Hypothalamus (tissue), 51 donors: ENCODE results near the gene SLC26A11.
"Not testable (repeated sequence)": the region's sequence is repeated elsewhere in the genome, so short reads cannot be mapped to it uniquely, and the experiment has no call there.

Experiments used
- DNase-seq, 51 donors: peaks; one replicate each; lab custom pipeline; 2025; lab: John Stamatoyannopoulos, UW

Gene SLC26A11

DNA sequence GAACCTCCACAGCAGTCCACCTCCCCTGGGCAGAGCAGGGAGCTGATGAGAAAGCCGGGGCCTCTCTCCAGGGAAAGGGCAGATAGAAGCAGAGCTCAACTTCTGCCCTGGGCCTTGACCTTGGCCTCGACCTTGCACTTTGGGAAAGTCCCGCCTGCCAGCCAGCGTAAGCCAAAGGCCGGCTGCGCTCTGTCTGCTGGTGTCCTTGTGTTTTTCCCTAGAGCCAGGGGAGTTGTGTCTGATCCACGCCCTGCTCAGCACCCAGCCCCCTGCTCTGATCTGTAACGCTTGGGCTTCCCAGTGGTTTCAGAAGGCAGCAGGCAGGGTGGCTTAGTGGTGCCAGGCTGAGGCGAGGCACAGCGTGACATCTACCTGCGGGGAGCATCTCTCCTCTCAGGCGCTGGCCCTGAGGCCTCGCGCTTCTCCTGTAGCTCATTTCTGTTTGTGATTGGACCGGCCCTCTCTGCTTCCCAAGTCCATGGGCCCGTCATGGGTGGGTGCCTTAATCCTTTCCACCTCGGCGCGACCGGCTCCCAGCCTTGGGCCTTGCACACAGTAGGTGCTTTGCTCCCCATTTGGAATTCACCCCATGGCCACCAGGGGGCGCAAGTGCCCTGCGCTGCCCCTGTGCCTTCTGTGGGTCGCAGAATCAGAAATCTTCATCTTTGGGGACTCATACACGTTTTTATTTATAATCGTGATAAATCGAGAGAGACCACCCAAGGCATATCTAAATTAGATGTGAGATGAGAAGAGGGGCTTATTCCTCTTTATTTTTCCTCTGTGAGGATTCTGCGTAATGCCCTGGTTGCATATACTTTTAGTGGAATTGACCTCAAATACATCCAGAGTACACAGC lies 24.3 kb upstream of the SLC26A11 start:
- peak in 2 of 51 donors; percentile 9 to 28 for DNase-seq

DNA sequence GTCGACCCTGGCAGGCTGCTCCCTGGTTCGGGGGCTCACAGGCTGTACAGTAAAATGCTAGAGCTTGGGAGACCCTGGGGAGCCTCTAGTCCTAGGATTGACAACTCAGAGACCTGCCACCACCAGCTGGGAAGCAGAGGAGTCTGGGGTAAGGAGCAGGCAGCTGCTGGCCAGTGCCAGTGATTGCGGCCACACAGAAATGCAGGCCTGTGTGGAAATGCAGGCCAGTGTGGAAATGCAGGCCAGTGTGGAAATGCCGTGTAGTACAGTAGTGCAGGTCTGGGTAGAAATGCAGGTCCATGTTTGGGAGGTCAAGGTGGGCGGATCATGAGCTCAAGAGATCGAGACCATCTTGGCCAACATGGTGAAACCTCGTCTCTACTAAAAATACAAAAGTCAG lies 23.6 kb upstream of the SLC26A11 start:
- no peak for DNase-seq

DNA sequence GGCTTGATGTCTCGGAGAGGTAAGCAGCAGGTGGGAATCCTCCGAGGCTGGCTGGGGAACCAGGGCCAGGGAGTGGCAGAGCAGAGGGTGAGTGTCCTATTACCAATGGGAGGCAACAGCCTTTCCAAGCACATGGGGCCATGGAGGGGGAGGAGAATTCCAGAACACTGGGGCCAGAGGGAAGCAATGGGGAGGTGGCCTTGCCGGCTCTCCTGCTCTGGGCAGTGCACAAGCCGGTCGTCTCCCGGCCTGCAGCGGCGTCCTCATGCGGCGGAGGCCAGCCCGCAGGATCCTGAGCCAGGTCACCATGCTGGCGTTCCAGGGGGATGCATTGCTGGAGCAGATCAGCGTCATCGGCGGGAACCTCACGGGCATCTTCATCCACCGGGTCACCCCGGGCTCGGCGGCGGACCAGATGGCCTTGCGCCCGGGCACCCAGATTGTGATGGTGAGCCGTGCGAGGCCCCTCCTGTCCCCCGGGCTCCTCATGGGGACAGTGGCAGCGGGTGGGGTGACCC lies 22.0 kb upstream of the SLC26A11 start:
- DNase-seq = no peak

DNA sequence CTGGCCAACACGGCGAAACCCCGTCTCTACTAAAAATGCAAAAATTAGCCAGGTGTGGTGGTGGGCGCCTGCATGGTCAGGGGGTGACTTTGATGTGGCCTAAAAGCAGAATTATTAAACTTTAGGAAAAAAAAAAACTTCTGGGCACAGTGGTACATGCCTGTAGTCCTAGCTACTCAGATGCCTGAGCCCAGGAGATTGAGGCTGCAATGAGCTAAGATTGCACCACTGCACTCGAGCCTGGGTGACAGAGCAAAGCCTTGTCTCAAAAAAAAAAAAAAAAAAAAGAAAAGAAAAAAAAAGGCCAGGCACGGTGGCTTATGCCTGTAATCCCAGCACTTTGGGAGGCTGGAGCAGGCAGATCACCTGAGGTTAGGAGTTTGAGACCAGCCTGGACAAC lies 20.9 kb upstream of the SLC26A11 start:
- DNase-seq = not testable (repeated sequence)

DNA sequence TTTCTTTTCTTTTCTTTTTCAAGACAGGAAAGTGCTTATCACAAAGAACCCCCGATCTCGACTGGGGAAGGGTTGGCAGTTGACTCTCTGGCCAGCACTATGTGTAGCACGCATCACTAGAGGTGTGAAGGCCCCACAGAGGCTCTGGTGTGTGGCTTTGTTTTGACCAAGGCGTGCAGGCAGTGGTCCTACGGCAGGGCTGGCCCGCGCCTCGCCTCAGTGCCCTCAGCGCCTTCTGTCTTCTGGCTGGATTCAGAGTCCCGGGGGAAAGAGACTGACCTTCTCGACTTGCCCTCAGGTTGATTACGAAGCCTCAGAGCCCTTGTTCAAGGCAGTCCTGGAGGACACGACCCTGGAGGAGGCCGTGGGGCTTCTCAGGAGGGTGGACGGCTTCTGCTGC lies 18.8 kb upstream of the SLC26A11 start:
- DNase-seq = no peak

DNA sequence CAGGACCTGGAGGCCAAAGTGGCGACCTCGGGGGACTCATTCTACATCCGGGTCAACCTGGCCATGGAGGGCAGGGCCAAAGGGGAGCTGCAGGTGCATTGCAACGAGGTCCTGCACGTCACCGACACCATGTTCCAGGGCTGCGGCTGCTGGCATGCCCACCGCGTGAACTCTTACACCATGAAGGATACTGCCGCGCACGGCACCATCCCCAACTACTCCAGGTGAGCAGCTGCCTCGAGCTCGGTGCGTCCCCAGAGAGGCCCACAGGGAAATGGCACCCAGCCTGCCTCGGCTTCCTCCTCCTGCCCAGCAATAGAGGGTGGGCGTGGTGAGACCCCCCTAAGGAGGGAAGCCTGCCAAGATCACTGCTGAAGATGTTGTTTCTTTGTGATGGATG lies 18.0 kb upstream of the SLC26A11 start:
- DNase-seq = no peak

DNA sequence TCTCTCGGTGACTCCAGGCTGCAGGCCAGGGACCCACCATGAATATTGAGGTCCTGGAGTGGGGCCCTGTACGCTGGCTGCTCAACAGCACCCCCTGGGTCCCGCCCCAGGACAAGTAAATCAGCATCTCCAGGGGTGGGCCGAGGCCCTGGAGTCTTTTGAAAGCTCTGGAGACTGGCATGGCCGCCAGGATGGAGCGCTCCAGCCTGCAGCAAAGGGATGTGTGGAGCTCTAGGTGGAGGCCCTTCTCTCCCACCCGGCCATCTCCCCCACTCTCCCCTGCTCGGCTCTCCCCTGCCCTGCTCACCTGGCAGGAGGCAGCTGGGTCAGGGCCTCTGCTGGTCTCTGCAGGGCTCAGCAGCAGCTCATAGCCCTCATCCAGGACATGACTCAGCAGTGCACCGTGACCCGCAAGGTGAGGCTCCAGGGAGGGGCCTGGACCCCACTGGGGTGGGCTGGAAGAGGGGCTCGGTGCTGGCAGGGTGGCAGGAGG lies 16.7 kb upstream of the SLC26A11 start:
- DNase-seq = peak in 1 of 51 donors; percentile 14

DNA sequence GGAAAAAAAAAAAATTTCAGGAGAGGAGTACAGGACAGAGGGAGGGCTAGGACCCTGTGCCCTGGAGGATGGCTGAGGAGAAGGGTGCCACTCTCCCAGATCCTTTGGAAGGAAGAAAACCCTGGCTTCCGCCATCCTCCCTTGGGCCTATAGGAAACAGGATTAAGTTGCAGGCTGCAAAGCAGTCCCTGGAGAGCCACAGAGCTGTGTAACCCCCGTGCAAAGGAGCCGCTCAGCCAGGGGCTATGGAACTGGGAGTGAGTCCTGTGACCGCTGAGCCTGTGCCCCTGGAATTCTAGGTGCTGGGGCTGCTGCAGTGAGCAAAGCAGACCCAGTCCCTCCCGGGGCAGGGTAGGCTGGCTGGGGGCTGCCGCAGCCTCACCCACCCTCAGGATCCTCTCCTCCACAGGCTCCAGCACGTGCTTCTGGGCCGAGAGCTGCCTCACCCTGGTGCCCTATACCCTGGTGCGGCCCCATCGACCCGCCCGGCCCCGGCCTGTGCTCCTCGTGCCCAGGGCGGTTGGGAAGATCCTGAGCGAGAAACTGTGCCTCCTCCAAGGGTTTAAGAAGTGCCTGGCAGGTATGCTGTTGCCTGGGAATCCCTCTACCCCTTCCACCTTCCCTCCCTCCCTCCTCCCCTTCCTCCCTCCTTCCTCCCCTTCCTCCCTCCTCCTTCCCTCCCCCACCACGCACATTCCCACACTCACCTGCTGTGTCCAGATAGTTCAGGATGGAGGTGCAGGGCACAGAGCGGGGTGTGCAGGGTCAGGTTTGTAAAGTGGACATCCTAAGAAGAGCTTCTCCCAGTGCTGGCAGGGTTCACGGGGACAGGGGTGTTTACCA lies 15.4 kb upstream of the SLC26A11 start:
- no peak for DNase-seq

DNA sequence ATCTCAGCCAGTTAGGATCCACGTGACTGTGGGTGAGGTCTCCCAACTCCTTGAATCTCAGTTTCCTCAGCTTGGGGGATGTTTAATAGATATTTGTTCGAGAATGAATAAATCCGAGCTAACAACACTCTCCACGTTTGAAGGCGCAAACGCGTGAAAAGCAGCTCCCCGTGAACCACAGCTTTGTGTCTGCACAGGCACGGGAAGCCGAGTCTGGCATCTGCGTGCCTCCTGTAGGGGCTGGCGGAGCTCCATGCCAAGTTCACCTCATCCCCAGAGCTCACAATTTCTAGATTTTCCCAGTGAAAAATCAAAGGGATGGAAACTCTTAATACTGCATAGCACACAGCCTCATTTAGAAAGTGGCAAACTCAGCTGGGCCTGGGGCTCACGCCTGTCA lies 14.4 kb upstream of the SLC26A11 start:
- DNase-seq = no peak

DNA sequence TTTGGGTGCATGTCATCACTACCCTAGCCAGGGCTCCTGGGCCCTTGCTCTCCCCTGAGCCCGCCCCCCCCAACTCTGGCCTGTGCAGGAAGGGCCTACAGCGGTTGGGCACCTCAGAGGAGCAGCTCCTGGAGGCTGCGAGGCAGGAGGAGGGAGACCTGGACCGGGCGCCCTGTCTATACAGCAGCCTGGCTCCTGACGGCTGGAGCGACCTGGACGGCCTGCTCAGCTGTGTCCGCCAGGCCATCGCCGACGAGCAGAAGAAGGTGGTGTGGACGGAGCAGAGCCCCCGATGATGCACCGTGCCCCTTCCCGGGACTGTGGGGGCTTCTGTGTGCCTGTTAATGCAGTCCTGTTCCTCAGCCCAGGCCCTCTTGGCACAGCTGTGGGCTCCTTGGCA lies 12.2 kb upstream of the SLC26A11 start:
- DNase-seq = no peak

DNA sequence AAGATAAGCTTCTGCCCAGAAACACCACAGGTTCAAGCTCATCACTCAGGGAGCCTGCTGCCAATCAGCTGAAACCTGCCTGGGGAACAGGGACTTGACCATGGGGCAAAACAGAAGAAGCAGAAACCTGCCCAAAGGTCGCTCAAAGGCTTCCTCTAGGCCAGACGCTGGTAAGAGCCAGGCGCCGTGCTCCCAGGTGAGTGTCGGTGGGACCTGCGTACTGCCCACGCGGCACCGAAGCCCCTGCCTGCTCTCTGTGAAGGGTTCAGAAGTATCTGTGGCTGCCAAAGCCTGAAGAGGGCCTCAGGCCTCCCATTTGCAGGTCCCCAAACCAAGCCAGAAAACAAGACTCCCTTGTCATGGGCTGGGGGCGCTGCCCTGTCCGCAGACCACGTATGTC lies 10.5 kb upstream of the SLC26A11 start:
- DNase-seq = no peak

DNA sequence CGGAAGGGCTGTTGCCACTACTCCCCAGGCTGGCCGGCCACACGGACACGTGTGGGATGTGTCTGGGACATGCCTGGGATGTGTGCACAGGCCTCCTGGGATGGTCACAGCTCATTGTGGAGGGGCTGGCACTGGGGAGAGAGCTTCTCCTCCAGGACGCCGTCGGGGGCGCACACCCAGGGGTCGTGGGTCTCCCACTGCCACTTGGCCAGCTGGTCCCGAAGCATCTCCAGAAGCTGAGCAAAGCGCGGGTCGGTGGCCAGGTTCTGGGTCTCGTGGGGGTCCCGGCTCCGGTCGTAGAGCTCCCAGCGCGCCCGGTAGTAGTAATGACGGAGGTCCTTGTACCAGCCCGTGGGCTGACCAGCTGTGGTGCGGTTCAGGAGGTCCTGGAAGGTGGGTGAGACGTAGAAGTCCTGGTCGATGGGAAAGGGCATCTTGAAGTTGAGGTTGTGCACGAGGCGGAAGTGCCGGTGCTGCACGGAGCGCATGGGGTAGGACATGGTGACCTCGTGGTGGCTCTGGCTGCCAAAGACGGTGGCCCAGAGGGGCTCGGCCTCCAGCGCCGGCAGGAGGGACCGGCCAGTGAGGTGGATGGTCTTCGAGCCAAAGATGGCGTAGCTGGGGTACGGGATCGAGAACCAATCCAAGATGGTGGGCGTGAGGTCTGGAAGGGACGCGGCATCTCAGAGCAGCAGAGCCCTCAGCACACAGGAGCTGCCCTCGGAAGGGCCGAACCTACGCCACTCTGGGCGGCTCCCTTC lies 9.7 kb upstream of the SLC26A11 start:
- DNase-seq = no peak

DNA sequence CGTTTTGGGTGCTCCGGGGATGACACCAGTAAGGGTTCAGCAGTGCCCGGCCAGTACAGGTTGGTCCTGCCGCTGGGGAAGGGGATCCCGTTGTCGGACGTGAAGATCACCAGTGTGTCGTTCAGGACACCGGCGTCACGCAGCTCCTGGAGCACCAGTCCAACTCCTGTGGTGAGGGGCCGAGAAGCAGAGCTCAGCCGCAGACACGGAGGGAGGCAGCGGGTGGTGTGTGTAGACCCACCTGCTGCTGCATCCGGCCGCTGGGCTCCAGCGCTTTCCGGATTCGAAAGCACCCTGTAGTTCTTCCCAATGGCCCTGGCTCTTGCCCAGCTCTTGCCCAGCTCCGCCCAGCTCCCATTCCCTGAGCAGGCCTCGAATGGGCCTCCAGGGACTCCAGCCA lies 8.1 kb upstream of the SLC26A11 start:
- DNase-seq = no peak

DNA sequence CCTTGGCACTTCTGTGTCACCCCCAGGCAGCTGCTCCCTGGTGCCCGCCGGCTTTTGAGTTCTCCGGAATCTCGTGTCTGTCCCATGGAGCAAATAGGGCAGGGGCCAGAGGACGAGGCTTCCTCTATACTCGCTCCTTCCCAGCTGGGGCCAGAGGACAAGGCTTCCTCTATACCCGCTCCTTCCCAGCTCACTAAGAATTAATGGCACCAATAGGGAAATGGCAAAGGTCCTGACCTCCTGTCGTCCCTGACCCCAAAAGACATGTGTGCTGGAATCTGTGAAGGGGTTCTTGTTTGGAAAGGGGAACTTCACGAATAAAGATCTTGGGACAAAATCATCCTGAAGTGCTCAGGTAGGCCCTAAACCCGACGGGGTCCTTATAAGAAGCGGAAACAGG lies 7.7 kb upstream of the SLC26A11 start:
- no peak for DNase-seq

DNA sequence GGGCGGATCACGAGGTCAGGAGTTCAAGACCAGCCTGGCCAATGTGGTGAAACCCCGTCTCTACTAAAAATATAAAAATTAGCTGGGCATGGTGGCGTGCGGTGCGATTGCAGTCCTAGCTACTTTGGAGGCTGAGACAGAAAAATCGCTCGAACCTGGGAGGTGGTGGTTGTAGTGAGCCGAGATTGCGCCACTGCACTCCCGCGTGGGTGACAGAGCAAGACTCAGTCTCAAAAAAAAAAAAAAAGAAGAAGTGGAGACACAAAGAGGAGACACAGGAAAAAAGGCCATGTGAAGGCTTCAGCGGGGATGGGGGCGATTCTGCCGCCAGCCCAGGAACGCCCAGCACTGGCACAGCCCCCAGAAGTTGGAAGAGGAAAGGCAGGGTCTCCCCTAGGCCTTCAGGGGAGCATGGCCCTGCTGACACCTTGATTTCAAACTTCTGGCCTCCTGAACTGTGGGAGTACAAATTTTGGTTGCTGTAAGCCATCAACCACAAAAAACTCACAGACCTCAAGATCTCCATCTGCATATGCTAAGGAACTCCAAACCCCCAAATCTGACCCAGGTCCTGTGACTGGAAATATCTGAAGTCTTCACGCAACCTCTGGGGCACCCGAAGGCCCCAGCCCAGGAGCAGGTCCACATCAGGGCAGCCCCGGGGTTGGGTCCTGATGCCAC lies 7.1 kb upstream of the SLC26A11 start:
- no peak for DNase-seq

DNA sequence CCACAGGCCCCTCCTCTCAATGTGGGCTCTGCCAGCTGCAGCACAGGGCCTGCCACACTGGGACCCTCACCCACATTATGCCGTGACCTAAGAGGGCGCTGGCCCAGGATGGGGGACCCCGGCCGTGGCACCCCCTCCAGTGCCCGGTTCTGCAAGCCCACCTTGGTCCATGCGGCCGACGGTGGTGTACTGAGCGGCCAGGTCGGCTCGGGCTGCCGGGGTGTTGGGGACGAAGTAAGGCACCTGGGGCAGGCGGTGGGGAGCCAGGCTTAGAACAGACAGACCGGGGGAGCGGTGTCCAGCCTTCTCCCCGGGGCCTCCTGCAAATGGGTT lies 6.6 kb upstream of the SLC26A11 start:
- no peak for DNase-seq

DNA sequence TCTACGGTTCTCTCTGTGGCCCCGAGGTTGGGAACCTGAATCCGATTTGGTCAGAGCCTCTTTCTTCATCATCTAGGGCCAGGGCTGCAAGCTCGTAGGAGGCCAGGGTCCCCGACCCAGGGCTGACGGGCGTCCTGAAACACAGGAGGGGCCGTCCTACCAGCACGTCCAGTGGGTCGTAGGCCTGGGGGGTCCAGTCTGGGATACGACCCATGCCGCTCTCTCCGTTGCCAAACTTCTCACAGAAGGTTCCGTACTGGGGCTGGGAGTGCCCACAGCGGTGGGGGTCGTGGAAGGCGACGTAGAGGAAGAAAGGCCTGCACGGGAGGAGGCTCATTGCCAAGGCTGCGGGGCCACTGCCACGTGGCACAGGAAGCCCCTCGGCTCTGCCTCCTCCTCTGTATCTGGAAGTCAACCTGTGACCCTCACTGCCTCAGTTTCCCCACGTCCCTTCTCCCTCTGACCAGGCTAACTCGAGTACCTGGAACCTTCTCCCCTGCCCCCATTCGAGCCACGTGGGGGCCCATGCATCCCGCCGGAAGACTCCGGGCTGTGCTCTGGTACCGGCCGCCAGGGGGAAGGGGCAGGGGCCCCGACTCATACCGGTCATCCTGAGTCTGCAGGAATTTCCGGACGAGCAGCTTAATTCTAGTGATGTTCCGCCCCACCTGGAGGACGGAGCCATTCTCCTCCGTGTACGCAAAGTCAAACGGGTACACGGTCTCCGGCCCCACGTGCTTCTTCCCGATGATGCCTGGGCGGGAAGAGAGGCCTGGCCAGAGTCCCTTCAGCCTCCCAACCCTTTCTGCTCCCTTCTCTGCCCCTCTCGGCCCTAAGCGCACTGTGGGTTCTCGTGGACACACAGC lies 6.0 kb upstream of the SLC26A11 start:
- DNase-seq = no peak

DNA sequence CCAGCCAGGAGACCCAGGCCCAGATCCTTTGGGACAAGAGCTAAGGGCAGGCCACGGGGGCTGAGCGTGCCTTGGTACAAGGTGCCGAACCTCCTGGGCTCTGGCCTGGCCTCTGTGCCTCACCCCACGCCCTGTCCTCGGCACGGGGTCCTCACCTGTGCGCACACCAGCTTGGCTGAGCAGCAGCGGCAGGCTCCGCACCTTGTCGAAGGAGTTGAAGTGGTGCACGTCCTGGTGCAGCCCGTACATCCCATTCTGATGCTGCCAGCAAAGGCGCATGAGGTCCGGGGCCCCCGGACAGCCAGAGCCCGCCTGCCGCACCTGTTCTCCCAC lies 5.4 kb upstream of the SLC26A11 start:
- no peak for DNase-seq
